ENCODE data around the gene OBI1.

- TF ChIP-seq CTCF (IDR thresholded peaks at IDR 0.05): no peak
- no peak for TF ChIP-seq POLR2A (IDR thresholded peaks at IDR 0.05)
These were observed 26.0 kb downstream of the OBI1 start for GRCh38 chr13:78632996-78633395.
